ENCODE data around the gene MPP4.

Gene MPP4, protein sequence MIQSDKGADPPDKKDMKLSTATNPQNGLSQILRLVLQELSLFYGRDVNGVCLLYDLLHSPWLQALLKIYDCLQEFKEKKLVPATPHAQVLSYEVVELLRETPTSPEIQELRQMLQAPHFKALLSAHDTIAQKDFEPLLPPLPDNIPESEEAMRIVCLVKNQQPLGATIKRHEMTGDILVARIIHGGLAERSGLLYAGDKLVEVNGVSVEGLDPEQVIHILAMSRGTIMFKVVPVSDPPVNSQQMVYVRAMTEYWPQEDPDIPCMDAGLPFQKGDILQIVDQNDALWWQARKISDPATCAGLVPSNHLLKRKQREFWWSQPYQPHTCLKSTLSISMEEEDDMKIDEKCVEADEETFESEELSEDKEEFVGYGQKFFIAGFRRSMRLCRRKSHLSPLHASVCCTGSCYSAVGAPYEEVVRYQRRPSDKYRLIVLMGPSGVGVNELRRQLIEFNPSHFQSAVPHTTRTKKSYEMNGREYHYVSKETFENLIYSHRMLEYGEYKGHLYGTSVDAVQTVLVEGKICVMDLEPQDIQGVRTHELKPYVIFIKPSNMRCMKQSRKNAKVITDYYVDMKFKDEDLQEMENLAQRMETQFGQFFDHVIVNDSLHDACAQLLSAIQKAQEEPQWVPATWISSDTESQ

DNA sequence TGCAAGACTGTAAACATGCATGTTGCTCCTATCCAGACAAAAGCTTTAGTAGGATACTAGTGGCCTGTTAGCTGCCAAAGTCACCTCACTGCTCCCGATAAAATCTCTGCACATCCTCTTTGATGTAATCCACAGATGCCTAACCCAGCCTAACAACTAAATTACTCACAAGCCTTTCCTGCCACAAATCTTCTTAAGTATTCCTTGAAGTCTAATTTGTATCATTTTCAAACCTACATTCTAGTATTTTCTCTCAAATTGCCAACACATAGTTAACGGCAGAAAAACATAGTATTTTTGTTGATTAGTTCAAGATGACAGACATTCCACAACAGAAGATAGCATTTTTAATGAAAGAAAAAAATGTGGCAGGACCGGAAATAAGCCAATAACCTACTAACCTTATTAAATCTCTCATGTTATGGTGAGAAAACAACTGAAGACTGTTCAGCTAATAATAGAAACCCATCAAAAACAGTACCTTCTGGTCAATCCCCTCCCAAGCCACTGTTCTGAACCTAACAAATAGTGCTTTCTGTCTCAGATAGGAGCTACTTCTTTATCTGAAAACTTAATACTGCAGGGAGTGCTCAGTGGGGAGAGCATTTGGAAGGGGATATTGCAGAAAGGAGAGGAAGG is at the start of gene MPP4:
MPP4 (minus strand) TSS at position 57 of the 639 bp plus-strand sequence. CDS start 4,690 bp downstream, outside the sequence.
- Histone ChIP-seq H3K9me3 (ENCODE audit: control insufficient read depth, insufficient read depth, low read length) (no peaks in the 10 kb centered on the region), H3K4me1 (ENCODE audit: insufficient read depth, low read length) (peaks cover 21% of the 10 kb centered on the region), H3K36me3 (ENCODE audit: insufficient read depth, low read length) (no peaks in the 10 kb centered on the region), H3K9ac (ENCODE audit: low read depth, low read length) (no peak within 1 kb of the TSS)

DNA sequence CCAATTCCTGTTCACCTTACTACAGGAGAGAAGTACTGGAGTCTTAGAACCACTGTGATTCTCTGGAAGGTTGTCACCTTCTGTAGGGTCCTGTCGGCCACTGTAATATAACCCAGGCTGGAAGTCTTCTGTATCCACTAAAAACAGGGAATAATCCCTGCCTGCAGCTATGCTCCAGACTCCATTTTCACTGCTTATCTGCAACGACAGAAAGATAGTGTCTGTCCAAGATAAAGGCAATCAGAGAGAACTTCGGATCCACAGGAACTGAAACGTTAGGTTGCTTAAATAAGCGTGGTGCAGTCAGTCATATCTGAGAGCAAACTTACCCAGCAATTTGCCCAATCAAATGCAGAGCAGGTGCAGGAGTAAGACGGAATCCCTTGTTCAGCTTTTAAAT is 48.1 kb upstream of the MPP4 start:
- Histone ChIP-seq H3K9ac (ENCODE audit: low read depth, low read length) (no peak overlapping the region), H3K36me3 (ENCODE audit: insufficient read depth, low read length) (peaks cover 13% of the 10 kb centered on the region), H3K4me1 (ENCODE audit: insufficient read depth, low read length) (no peaks in the 10 kb centered on the region), H3K9me3 (ENCODE audit: control insufficient read depth, insufficient read depth, low read length) (no peaks in the 10 kb centered on the region)

DNA sequence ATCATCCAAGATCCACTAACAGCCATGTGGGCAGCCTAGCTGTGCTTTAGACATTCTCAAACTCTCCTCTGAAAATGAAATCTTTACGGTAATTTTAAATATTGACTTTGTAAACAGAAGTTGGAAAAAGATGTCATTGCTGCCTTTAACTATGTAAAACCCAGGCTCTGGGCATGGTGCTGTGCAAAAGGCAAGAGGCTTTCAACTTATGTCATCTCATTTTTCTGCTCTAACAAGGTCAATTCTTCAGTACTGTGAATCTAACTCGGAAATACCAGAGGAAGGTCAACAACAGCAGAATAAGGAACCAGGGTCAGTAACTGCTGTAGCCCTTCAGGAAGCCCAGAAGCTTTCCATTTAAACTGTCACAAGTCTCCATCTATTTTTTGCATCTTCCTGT is 37.0 kb upstream of the MPP4 start:
- H3K9me3 ChIP-seq (ENCODE audit: control insufficient read depth, insufficient read depth, low read length) = no peaks in the 10 kb centered on the region
- H3K4me1 ChIP-seq (ENCODE audit: insufficient read depth, low read length) = peaks cover 9% of the 10 kb centered on the region; the same call in 1 of the 2 replicates
- H3K36me3 ChIP-seq (ENCODE audit: insufficient read depth, low read length) = peaks cover 20% of the 10 kb centered on the region
- H3K9ac ChIP-seq (ENCODE audit: low read depth, low read length) = no peak overlapping the region

DNA sequence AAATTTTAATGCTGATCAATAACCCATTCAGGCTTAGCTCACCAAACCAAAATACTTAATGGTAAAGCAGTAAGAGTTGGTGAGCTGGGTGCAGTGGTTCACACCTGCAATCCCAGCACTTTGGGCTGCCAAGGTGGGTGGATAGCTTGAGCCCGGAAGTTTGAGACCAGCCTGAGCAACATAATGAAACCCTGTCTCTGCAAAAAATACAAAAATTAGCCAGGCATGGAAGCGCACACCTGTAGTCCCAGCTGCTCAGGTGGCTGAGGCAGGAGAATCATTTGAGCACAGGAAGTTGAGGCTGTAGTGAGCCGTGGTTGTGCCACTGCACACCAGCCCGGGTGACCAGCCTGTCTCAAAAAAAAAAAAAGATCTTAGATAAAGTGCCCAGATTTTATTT is 35.7 kb upstream of the MPP4 start:
- H3K9me3 ChIP-seq (ENCODE audit: control insufficient read depth, insufficient read depth, low read length) = no peaks in the 10 kb centered on the region
- H3K9ac ChIP-seq (ENCODE audit: low read depth, low read length) = no peak overlapping the region
- H3K4me1 ChIP-seq (ENCODE audit: insufficient read depth, low read length) = peaks cover 10% of the 10 kb centered on the region; the same call in 1 of the 2 replicates
- peaks cover 19% of the 10 kb centered on the region for H3K36me3 ChIP-seq (ENCODE audit: insufficient read depth, low read length)

DNA sequence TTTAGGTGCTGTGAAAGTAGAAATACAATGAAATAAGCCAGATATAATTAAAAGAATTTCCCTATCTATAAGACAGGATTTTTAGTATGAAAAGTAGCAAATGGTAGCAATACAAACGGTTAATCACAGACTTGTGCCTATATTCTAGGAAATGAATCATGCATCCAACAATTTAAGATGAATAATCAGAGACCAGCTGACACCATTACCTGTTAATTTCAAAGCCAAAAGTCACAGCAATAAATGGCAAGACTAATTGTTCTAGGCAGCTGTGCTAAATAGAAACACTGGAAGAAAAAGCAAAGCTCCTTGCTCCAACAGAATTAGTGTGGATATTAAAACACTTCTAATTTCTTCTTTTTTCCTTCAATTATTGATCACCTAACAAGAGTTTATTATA is 35.1 kb upstream of the MPP4 start:
- Histone ChIP-seq H3K4me1 (ENCODE audit: insufficient read depth, low read length) (peaks cover 10% of the 10 kb centered on the region; the same call in 1 of the 2 replicates), H3K9ac (ENCODE audit: low read depth, low read length) (no peak overlapping the region), H3K9me3 (ENCODE audit: control insufficient read depth, insufficient read depth, low read length) (no peaks in the 10 kb centered on the region), H3K36me3 (ENCODE audit: insufficient read depth, low read length) (peaks cover 20% of the 10 kb centered on the region)

DNA sequence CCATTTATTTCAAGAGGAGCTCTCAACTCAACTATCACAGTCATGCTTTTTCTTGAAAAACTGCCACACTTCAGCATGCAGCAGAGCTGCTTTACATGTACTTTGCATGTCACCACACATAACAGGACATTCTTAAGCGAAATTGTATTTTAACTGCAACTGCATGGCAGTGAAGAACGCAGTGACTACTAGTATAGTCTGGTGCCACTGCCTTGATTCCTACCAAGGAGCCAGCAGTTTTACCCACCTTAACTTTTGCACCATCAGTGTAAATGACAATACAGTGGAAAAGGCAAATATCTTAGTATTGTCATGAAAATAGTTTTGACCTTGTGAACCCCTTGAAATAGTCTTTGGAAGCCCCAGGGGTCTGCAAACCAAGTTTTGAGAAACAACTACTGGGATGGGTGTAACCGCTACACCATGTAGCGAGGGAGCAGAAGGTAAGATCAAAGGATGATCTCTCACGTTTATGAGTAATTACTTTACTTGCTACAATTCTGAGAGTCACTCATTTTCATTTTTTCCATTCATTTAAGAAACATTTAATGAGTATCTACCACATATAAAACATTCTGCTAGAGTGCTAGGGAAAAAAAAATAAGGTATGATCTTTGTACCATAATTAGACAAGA is 32.3 kb upstream of the MPP4 start:
- H3K9me3 ChIP-seq (ENCODE audit: control insufficient read depth, insufficient read depth, low read length) = no peaks in the 10 kb centered on the region
- peaks cover 22% of the 10 kb centered on the region for H3K36me3 ChIP-seq (ENCODE audit: insufficient read depth, low read length)
- no peak overlapping the region for H3K9ac ChIP-seq (ENCODE audit: low read depth, low read length)
- H3K4me1 ChIP-seq (ENCODE audit: insufficient read depth, low read length) = peaks cover 10% of the 10 kb centered on the region; the same call in 1 of the 2 replicates

DNA sequence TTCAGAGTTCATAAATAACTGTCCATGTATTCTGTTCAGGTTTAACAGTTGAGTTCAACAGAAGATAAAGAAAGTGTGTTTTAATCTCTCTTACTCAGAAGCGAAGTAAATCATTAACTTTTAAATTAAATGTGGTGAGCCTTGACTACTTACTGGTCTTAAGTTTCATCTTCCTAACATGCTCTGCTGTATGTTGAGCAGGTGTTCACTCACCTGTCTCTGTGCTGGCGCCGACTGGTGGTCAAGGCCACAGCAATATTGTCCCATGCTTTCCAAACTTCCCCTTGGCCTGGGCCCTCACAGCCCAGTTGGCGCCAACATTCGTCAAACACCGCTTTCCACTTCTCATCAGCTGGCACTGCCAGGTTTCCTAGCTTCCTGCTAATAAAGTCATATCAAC is 17.0 kb upstream of the MPP4 start:
- Histone ChIP-seq H3K9ac (ENCODE audit: low read depth, low read length) (no peak overlapping the region), H3K36me3 (ENCODE audit: insufficient read depth, low read length) (peaks cover 15% of the 10 kb centered on the region), H3K9me3 (ENCODE audit: control insufficient read depth, insufficient read depth, low read length) (no peaks in the 10 kb centered on the region), H3K4me1 (ENCODE audit: insufficient read depth, low read length) (no peaks in the 10 kb centered on the region)

DNA sequence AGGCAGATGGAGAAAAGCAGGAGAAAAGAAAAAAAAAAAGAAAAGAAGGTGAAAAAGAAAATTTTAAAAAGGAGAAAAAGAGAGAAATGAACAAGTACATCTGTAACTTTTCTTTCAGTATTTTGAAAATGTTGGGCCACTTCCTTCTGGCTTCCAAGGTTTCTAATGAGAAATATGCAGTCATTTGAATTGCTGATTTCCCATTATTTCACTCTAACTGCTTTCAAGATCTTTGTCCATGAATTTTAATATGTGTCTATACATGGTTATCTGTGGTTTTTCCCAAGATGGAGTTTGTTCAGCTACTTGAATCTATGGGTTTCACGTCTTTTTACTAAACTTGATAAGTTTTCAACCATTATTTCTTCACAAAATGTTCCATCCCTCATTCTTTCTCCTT is 14.3 kb upstream of the MPP4 start:
- Histone ChIP-seq H3K9me3 (ENCODE audit: control insufficient read depth, insufficient read depth, low read length) (no peaks in the 10 kb centered on the region), H3K9ac (ENCODE audit: low read depth, low read length) (no peak overlapping the region), H3K36me3 (ENCODE audit: insufficient read depth, low read length) (peaks cover 15% of the 10 kb centered on the region), H3K4me1 (ENCODE audit: insufficient read depth, low read length) (no peaks in the 10 kb centered on the region)

DNA sequence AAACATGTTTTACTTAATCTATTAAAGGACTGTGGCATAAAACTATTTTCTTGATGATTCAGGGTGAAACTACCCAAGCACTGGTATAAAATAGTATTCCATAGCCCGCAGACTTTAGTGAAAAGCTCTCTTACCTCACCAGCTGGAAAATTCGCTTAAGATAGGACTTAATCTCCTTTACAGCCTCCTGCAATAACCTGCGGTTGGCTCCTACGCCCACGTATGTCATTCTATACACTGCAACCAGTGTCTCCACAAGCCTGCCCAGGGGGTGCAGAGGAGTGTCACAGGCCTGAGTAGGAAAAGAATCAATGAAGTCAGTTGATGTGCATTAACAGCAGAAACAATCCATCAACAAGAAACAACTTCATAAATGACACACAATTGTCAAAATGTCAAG is 11.3 kb upstream of the MPP4 start:
- H3K9ac ChIP-seq (ENCODE audit: low read depth, low read length) = no peak overlapping the region
- H3K4me1 ChIP-seq (ENCODE audit: insufficient read depth, low read length) = no peaks in the 10 kb centered on the region
- no peaks in the 10 kb centered on the region for H3K9me3 ChIP-seq (ENCODE audit: control insufficient read depth, insufficient read depth, low read length)
- peaks cover 7% of the 10 kb centered on the region for H3K36me3 ChIP-seq (ENCODE audit: insufficient read depth, low read length)

DNA sequence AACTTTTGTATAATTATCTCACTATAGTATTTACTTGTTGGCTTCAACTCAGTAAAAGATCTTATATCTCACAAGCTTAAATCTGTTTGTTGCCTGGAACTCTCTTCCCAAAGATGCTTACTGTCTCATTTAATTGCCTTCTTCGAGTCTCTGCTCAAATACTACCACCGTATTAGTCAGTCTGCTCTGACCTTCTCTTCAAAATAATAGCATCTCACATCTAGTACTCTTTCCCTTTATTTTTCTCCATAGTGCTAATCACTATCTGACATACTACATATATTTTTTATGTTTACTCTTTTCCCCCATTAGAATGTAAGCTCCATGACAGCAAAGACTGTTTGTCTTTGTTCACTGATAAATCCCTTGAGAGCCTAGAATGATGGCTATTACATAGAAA is 10.6 kb upstream of the MPP4 start:
- Histone ChIP-seq H3K36me3 (ENCODE audit: insufficient read depth, low read length) (peaks cover 7% of the 10 kb centered on the region; the same call in 1 of the 2 replicates), H3K4me1 (ENCODE audit: insufficient read depth, low read length) (no peaks in the 10 kb centered on the region), H3K9ac (ENCODE audit: low read depth, low read length) (no peak overlapping the region), H3K9me3 (ENCODE audit: control insufficient read depth, insufficient read depth, low read length) (no peaks in the 10 kb centered on the region)

DNA sequence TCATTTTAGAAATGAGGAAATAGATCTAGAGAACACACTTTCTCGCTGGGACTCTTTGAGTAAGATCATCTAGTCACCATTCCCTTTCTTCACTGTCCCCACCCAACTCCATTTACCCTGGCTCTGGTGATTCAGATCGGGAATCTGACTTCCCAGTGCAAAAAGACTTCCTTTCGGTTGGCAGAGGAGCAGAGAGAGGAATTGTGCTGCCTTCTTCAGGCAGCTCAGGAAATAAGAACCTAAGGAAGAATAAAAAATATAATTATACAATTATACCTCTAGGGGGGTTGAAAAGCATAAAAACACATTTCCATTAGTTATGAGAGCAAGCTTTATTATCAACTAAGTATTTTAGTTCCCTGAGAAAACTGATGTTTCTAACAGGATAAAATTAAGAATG is 9.3 kb upstream of the MPP4 start:
- Histone ChIP-seq H3K4me1 (ENCODE audit: insufficient read depth, low read length) (no peaks in the 10 kb centered on the region), H3K9ac (ENCODE audit: low read depth, low read length) (no peak overlapping the region), H3K36me3 (ENCODE audit: insufficient read depth, low read length) (peaks cover 7% of the 10 kb centered on the region; the same call in 1 of the 2 replicates), H3K9me3 (ENCODE audit: control insufficient read depth, insufficient read depth, low read length) (no peaks in the 10 kb centered on the region)

DNA sequence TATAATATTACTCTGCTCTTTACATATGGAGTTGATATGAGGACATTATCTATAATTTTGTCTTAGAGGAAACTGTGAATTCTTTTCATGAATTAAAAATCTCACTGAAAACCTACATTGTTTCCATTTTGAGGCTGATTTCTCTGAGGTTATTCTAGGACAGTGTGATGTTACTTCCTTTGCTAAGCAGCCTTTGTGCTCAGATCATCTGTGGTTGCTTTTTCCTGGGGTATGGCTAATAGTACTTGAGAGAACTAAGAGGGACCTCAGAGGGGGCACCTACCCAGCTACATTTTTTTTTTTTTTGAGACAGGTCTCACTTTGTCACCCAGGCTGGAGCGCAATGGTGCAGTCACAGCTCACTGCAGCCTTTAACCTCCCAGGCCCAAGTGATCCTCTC is 8.7 kb upstream of the MPP4 start:
- Histone ChIP-seq H3K4me1 (ENCODE audit: insufficient read depth, low read length) (no peaks in the 10 kb centered on the region), H3K9ac (ENCODE audit: low read depth, low read length) (no peak overlapping the region), H3K36me3 (ENCODE audit: insufficient read depth, low read length) (peaks cover 7% of the 10 kb centered on the region; the same call in 1 of the 2 replicates), H3K9me3 (ENCODE audit: control insufficient read depth, insufficient read depth, low read length) (no peaks in the 10 kb centered on the region)

DNA sequence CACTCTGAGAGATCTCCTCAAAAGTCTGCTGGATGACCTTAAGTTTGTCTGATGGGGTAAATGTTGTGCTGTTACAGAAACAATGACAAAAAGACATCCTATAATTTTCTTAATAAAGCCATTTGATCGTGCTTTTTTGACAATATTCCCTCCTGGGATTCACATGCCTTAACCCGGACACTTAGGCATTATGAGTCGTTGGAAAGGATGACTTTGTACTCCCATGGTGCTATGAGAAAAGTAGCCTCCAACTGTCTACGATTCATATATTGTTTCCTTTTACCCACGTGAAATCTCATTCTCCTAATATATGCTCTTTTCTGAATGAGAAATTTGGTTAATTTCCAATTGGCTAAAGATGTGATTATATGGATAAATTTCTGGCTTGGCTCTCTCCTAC is 6.1 kb upstream of the MPP4 start:
- peaks cover 7% of the 10 kb centered on the region; the same call in 1 of the 2 replicates for H3K36me3 ChIP-seq (ENCODE audit: insufficient read depth, low read length)

DNA sequence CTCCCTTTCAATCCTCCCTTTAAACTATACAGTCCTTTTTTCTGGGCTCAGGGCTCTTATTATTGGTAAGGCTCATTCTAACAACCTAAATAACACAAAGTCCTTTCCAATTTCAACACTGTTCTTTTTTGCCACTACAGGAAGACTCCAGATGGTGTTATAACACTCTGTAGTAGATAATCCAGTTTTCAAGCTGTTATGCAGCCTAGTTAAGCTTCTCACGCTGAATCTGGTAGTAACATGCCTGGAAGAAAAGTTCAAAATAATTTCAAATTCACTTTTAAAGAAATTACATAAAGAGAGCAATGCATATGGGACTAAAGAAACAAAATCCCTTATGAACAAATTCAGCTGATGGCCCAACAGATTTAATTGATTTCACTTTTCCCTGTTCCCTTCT is 3.2 kb upstream of the MPP4 start:
- Histone ChIP-seq H3K9ac (ENCODE audit: low read depth, low read length) (no peak overlapping the region), H3K4me1 (ENCODE audit: insufficient read depth, low read length) (peaks cover 16% of the 10 kb centered on the region; the same call in 1 of the 2 replicates), H3K36me3 (ENCODE audit: insufficient read depth, low read length) (peaks cover 7% of the 10 kb centered on the region; the same call in 1 of the 2 replicates), H3K9me3 (ENCODE audit: control insufficient read depth, insufficient read depth, low read length) (no peaks in the 10 kb centered on the region)

More for the DNA sequence above, 6.1 kb upstream of the MPP4 start:
- H3K9ac ChIP-seq (ENCODE audit: low read depth, low read length) = no peak overlapping the region
- H3K4me1 ChIP-seq (ENCODE audit: insufficient read depth, low read length) = 0 out of 2 replicates have a peak, but pooled peaks cover 7% of the 10 kb centered on the region
- no peaks in the 10 kb centered on the region for H3K9me3 ChIP-seq (ENCODE audit: control insufficient read depth, insufficient read depth, low read length)

Data from ES-I3 (cell line).